Parathyroid adenoma (tissue), 2 donors: ENCODE measurements around the gene KLF15.

Experiments
- H2AFZ ChIP-seq: fragments of 300-600 bp; sonication (generic); one replicate; pipeline ENCODE4 v1.7.0; 2017; ENCODE audit warnings: antibody characterized with exemption, mild to moderate bottlenecking
- H3K27ac ChIP-seq: fragments of 300-600 bp; sonication (generic); one replicate; pipeline ENCODE4 v1.7.0; 2017
- H3K27me3 ChIP-seq: fragments of 300-600 bp; sonication (generic); one replicate; pipeline ENCODE4 v1.7.0; 2017; ENCODE audit warnings: low read length; ENCODE audit not compliant: control insufficient read depth, insufficient read depth
- H3K36me3 ChIP-seq: fragments of 300-600 bp; sonication (generic); one replicate; pipeline ENCODE4 v1.7.0; 2017; ENCODE audit warnings: low read length; ENCODE audit not compliant: control insufficient read depth, insufficient read depth
- H3K4me1 ChIP-seq: fragments of 300-600 bp; sonication (generic); one replicate; pipeline ENCODE4 v1.7.0; 2017; ENCODE audit warnings: control low read depth
- H3K4me2 ChIP-seq: fragments of 300-600 bp; sonication (generic); one replicate; pipeline ENCODE4 v1.7.0; 2017; ENCODE audit warnings: low read length
- H3K4me3 ChIP-seq: fragments of 300-600 bp; sonication (generic); one replicate; pipeline ENCODE4 v1.7.0; 2017; ENCODE audit warnings: low read depth, low read length
- H3K79me2 ChIP-seq: fragments of 300-600 bp; sonication (generic); one replicate; pipeline ENCODE4 v1.7.0; 2017; ENCODE audit warnings: control low read depth
- H3K9ac ChIP-seq: fragments of 300-600 bp; sonication (generic); one replicate; pipeline ENCODE4 v1.7.0; 2017; ENCODE audit warnings: mild to moderate bottlenecking
- H3K9me3 ChIP-seq: fragments of 300-600 bp; sonication (generic); one replicate; pipeline ENCODE4 v1.7.0; 2017; ENCODE audit warnings: low read length; ENCODE audit not compliant: control insufficient read depth
- TF ChIP-seq, protein P1 (sequence below): fragments of 300-600 bp; sonication (generic); IDR thresholded peaks from one replicate; pipeline ENCODE4 v1.7.0; 2017; ENCODE audit warnings: antibody characterized with exemption, mild to moderate bottlenecking
- donor health status: primary hyperparathyroidism.

Gene KLF15

GRCh38 chr3:126344380-126345041, 12.7 kb downstream of the KLF15 start:
- TF ChIP-seq, protein P1, sequence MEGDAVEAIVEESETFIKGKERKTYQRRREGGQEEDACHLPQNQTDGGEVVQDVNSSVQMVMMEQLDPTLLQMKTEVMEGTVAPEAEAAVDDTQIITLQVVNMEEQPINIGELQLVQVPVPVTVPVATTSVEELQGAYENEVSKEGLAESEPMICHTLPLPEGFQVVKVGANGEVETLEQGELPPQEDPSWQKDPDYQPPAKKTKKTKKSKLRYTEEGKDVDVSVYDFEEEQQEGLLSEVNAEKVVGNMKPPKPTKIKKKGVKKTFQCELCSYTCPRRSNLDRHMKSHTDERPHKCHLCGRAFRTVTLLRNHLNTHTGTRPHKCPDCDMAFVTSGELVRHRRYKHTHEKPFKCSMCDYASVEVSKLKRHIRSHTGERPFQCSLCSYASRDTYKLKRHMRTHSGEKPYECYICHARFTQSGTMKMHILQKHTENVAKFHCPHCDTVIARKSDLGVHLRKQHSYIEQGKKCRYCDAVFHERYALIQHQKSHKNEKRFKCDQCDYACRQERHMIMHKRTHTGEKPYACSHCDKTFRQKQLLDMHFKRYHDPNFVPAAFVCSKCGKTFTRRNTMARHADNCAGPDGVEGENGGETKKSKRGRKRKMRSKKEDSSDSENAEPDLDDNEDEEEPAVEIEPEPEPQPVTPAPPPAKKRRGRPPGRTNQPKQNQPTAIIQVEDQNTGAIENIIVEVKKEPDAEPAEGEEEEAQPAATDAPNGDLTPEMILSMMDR, result no peak
- Histone ChIP-seq H3K9me3 (no peaks in the 10 kb centered on the region), H3K79me2 (no peaks in the 10 kb centered on the region), H3K4me1 (no peaks in the 10 kb centered on the region), H3K4me3 (no peak overlapping the region), H3K36me3 (no peaks in the 10 kb centered on the region), H3K9ac (no peak overlapping the region), H3K27me3 (no peaks in the 10 kb centered on the region), H2AFZ (no peak overlapping the region), H3K4me2 (no peak overlapping the region), H3K27ac (no peak overlapping the region)

DNA sequence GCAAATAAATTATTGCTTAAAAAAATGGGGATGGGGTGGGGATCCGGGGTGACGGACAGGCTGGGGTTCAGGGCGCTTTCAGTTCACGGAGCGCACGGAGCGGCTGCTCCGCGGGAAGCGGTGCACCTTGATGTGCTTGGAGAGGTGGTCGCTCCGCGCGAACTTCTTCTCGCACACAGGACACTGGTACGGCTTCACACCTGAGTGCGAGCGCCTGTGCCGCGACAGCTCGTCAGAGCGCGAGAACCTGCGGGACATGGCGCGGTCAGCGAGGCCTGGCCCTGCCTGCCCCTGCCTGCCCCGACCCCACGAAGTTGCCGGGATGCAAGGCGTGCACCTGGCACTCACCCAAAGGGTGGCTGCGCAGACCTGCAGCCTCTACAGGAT, 13.6 kb downstream of the KLF15 start:
- Histone ChIP-seq H3K9me3 (no peaks in the 10 kb centered on the region), H3K4me1 (no peaks in the 10 kb centered on the region), H3K27ac (no peak overlapping the region), H3K4me3 (no peak overlapping the region), H3K79me2 (no peaks in the 10 kb centered on the region), H2AFZ (no peak overlapping the region), H3K9ac (no peak overlapping the region), H3K27me3 (no peaks in the 10 kb centered on the region), H3K4me2 (no peak overlapping the region), H3K36me3 (no peaks in the 10 kb centered on the region)
- TF ChIP-seq, protein P1, result no peak

GRCh38 chr3:126342991-126343648, 14.1 kb downstream of the KLF15 start:
- Histone ChIP-seq H3K27ac (no peak overlapping the region), H3K4me2 (no peak overlapping the region), H3K36me3 (no peaks in the 10 kb centered on the region), H3K4me3 (no peak overlapping the region), H3K9ac (no peak overlapping the region), H3K9me3 (no peaks in the 10 kb centered on the region), H3K27me3 (no peaks in the 10 kb centered on the region), H3K79me2 (no peaks in the 10 kb centered on the region), H3K4me1 (no peaks in the 10 kb centered on the region), H2AFZ (no peak overlapping the region)
- TF ChIP-seq, protein P1, result no peak

- no peak overlapping the region for H3K4me3 ChIP-seq
- no peaks in the 10 kb centered on the region for H3K4me1 ChIP-seq
- no peak overlapping the region for H3K9ac ChIP-seq
- no peak overlapping the region for H3K27ac ChIP-seq
- no peaks in the 10 kb centered on the region for H3K9me3 ChIP-seq
- H2AFZ ChIP-seq, result no peak overlapping the region
- TF ChIP-seq, protein P1, result no peak
- no peak overlapping the region for H3K4me2 ChIP-seq
- no peaks in the 10 kb centered on the region for H3K36me3 ChIP-seq
- H3K27me3 ChIP-seq, result no peaks in the 10 kb centered on the region
- no peaks in the 10 kb centered on the region for H3K79me2 ChIP-seq
Measured at GRCh38 chr3:126342211-126342610, 15.0 kb downstream of the KLF15 start.

- Histone ChIP-seq H3K27ac (no peak overlapping the region), H3K79me2 (no peaks in the 10 kb centered on the region), H3K9ac (no peak overlapping the region), H3K36me3 (no peaks in the 10 kb centered on the region), H3K4me1 (no peaks in the 10 kb centered on the region), H3K4me3 (no peak overlapping the region), H2AFZ (no peak overlapping the region), H3K9me3 (no peaks in the 10 kb centered on the region), H3K4me2 (no peak overlapping the region), H3K27me3 (no peaks in the 10 kb centered on the region)
- TF ChIP-seq, protein P1, result no peak
Measured at GRCh38 chr3:126341755-126342150, 15.5 kb downstream of the KLF15 start.
